Measurements from ENCODE around the gene CD2AP.
"Not testable (repeated sequence)": the region's sequence is repeated elsewhere in the genome, so short reads cannot be mapped to it uniquely, and the experiment has no call there.

The CD2AP gene

DNA sequence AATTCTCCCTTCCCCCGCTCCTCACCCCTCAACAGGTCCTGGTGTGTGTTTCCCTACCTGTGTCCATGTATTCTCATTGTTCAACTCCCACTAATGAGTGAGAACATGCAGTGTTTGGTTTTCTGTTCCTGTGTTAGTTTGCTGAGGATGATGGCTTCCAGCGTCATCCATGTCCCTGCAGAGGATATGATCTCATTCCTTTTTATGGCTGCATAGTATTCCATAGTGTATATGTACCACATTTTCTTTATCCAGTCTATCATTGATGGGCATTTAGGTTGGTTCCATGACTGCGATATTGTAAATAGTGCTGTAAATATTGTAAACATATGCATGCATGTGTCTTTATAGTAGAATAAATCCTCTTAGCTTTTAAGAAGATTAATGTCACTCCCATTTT, 89.0 kb downstream of the CD2AP start:
- DNase-seq (ENCODE audit: low read depth): not testable (repeated sequence)

DNA sequence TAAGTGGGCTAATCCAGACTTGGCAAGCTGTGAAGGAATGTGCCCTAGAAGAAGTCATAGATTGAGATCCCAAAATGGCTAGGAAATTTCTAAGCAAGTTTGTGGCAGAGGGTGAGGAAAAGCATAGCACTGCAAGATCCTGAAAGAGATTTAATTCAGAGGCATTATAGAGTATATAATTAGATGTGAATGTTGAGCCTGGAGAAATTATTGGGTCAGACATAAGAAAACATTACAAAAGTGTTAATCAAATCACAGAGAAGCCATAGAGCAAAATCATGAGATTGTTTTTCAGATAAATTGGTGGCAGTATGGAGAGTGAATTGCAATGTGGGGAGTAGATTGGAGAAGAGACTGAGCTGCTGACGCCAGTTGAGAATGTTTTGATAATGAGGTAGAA, 90.0 kb downstream of the CD2AP start:
- DNase-seq (ENCODE audit: low read depth): no peak

DNA sequence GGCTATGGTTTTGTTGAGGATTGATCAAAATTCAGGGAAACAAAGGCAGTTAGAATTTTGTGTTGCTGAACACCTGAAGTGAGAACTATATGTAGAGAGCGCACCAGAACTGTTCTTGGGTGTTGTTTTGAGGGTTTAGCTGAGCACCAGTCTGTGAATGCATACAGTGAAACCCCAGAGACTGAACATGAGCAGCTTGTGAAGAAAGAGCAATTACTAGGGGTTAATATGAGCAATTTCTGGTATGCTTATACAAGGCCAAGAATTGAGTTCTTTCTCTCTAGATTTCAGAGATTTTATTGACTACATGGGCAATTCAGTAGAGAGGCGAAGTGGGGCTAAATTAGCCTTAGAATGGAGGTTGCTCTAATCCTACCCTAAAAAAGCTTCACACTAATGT, 93.9 kb downstream of the CD2AP start:
- DNase-seq (ENCODE audit: low read depth): no peak

DNA sequence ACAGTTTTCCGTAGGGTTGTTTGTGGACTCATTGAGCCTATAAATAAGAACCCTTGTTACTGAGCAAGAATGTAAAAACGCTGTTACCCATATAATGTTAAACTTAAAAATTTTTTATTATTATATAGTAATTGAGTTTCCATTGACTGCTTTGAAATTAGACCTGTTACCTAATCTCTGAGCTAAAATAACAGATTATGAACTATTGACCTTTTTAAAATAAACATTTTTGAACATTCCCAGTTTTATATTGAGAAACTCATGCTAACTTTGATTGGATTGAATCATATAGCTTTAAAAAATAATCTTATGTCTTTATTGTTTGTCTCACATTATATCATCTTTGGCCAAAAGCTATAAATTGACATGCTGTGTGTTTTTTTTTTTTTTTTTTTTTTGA, 95.5 kb downstream of the CD2AP start:
- DNase-seq (ENCODE audit: low read depth): no peak

DNA sequence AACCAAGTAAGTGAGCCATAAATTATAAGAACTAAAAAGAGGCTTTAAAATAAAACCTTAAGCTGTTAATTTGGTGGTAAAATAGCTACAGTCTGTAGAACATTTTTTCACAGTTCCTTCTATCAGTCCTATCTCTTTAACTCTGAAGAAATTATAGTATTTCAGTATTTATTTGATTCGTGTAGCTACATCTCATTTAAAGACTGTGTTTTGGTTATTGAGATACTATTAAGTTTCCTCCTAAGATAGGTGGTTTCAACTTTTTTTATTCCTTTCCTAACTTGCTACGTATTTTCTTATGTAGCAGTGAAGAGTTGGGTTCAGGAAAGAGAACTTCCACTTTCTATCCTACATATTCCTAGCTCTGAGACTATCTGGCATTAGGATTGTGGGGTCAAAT, 97.2 kb downstream of the CD2AP start:
- no peak for DNase-seq (ENCODE audit: low read depth)

DNA sequence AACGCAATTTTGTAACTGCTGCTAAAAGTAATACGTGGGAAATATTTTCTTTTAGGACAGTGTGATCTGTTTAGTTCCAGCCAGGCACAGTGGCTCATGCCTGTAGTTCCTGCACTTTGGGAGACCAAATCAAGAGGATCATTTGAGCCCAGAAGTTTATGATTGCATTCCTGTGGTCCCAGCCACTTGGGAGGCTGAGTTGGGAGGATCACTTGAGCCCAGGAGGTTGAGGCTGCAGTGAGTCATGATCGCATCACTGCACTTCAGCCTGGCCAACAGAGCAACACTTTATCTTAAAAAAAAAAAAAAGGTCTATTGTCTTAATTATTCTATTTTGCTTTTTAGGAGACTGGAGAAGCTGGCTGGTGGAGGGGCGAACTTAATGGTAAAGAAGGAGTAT, 101.5 kb downstream of the CD2AP start:
- no peak for DNase-seq (ENCODE audit: low read depth)

- no peak for DNase-seq (ENCODE audit: low read depth)
Measured at GRCh38 chr6:47581591-47581990, 104.0 kb downstream of the CD2AP start.

GRCh38 chr6:47587493-47587892, 109.9 kb downstream of the CD2AP start:
- DNase-seq (ENCODE audit: low read depth): no peak

- no peak for DNase-seq (ENCODE audit: low read depth)
Measured at GRCh38 chr6:47592131-47592840, 114.7 kb downstream of the CD2AP start.

GRCh38 chr6:47593979-47594378, 116.4 kb downstream of the CD2AP start:
- no peak for DNase-seq (ENCODE audit: low read depth)

GRCh38 chr6:47595785-47596184, 118.2 kb downstream of the CD2AP start:
- no peak for DNase-seq (ENCODE audit: low read depth)

DNA sequence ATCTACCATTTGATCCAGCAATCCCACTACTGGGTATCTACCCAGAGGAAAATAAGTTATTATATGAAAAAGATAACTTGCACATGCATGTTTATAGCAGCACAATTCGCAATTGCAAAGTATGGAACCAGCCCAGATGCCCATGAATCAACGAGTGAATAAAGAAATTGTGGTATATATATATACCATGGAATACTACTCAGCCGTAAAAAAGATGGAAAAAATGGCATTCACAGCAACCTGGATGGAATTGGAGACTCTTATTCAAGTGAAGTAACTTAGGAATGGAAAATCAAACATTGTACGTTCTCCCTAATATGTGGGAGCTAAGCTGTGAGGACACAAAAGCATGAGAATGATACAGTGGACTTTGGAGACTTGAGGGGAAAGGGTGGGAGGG, 120.8 kb downstream of the CD2AP start:
- DNase-seq (ENCODE audit: low read depth): no peak

DNA sequence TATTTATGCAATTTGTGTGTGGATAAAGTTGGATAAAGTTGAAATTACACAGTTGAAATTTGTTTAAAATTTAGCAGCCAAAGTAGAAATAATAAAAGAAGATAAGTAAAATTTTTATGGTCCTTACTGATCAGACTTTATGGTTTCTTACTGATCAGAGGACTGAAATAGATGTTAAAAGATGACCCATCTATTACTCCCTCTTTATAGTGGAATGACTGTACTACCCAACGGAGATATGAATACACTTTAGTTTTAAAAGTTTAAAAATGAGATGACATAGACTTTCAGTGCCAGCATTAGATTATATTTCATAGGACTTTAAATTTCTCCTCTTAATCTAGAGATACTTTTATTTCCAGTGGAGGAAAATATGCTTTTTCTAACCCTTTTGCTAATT, 121.9 kb downstream of the CD2AP start:
- DNase-seq (ENCODE audit: low read depth): no peak

- no peak for DNase-seq (ENCODE audit: low read depth)
Measured at GRCh38 chr6:47603227-47603626, 125.6 kb downstream of the CD2AP start.

DNA sequence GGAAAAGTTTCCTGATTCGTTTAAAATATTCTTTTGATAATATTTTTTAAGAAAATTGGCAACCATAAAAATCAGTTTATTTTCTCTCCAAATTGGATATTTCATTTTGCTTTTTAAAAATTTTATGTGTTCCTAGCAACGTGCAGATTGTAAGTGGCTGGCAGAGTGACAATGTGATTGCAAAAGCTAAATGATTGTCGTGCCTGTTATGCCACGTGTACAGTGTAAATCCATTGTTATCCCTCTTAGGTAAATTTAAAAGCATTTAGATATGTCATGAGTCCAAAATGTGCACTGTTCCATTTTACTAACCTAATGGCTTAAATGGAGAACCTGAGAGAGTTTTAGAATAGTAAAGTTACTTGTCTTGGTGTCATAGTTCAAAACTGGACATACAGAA, 126.4 kb downstream of the CD2AP start:
- DNase-seq (ENCODE audit: low read depth): no peak

GRCh38 chr6:47621838-47622449, 144.4 kb downstream of the CD2AP start:
- DNase-seq (ENCODE audit: low read depth): no peak

GRCh38 chr6:47626782-47627181, 149.2 kb downstream of the CD2AP start:
- no peak for DNase-seq (ENCODE audit: low read depth)

GRCh38 chr6:47628448-47629272, 151.1 kb downstream of the CD2AP start:
- no peak for DNase-seq (ENCODE audit: low read depth)

DNA sequence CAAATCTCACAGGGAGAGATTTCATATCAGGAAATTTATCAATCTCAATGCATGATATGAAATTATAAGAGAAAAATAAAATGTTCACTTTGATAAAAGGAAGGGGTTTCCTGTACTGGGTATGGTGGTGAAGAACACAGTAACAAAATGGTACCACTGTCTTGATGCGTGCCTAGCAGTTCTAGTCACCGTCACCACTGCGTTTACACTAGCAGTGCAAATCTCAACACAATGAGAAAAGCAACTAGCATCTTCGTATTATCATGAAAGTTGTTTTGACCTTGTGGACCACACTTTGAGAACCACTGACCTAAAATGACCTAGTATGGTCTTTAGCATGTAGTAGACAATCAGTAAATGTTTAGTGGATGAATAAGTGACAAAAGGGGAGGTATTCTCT, 152.4 kb downstream of the CD2AP start:
- no peak for DNase-seq (ENCODE audit: low read depth)

DNA sequence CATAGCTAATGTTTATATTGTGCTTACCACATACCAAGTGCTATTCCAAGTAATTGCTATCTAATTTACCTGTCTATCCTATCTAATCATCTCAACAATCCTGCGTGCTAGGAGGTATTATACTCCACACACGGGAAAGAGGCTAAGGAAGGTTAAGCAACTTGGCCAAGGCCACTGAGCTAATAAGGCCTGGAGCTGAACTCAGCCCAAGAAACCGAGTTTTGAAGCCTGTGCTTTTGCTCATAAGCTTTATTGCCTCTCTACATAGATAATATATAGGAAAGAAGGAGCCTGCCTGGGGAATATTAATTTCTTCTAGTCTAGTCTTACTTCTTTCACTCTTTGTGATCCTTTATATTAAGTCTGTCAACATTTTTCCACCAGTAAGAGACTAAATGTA, 153.0 kb downstream of the CD2AP start:
- DNase-seq (ENCODE audit: low read depth): no peak

GRCh38 chr6:47631269-47631772, 153.7 kb downstream of the CD2AP start:
- DNase-seq (ENCODE audit: low read depth): no peak

GRCh38 chr6:47631797-47632196, 154.2 kb downstream of the CD2AP start:
- DNase-seq (ENCODE audit: low read depth): no peak

DNA sequence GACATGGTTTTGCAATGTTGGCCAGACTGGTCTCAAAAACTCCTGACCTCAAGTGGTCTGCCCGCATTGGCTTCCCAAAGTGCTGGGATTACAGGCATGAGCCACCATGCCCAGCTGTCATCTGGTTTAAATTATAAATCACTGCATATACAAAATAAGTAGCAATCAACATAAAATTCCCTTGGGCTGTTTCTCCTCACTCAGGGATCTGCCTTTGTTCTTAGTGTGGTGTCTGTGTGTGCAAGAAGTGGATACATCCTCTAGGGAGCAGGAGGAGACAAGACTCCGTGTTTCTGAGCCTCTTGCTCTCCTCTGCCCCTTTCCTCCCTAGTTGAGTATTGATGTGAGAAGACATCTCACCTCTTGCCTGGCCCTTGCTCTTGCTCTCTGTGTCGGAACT, 155.6 kb downstream of the CD2AP start:
- no peak for DNase-seq (ENCODE audit: low read depth)
